ENCODE results near the gene SS18L1. TPM values are rescaled to one million over a fixed set of nuclear protein-coding genes. Genes with fewer than 3 reads are reported as not detected.
A peak's percentile ranks its signal among the peaks of the same experiment; 100 is the strongest.

The SS18L1 gene
- total RNA-seq, 4 donors from 2014 or later: 14.7 to 23.2 (median 22.1) TPM

- in situ Hi-C loops (cut with MboI; ENCODE audit: low pct_ligation_motif_present in 1 of 4, low pct_unique_long_range_greater_than_20kb in 1 of 4, low sequenced_read_pairs in 3 of 4) (loop anchor here in 2 of 4 donors (10.0 kb wide), 1 partner anchor 59 kb away; the partner anchor contains the start of gene TAF4 (in 2 of the 2)), intact Hi-C loops (cut with DNase I; ENCODE audit: low total_unique reads) (loop anchor here (5.0 kb wide), 1 partner anchor 56 kb away; the partner anchor contains the start of gene TAF4)
- WGBS, 2 donors (ENCODE audit: low coverage in 1 of 2): 33% methylated on average over 19 of the region's 19 CpGs; no CpG with 5 or more reads in 1 of the 2 donors
Observed at GRCh38 chr20:62123450-62124118, 20.0 kb upstream of the SS18L1 start.

DNA sequence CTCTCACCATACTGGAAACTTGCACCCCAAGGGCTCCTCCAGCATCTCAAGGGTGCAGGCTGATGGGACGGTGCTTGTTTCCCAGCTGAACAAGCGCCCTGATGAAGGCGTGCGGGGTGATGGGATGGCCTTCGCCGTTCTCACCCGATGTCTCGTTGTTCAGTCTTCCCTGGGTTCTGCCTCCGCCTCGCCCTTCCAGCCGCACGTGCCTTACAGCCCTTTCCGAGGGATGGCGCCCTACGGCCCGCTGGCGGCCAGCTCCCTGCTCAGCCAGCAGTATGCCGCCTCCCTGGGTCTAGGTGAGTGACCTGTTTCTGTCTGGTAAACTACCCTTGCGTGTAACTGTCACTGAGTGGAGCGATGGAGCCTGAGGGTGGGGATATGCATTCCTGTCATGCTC lies 17.4 kb upstream of the SS18L1 start:
- in situ Hi-C loops (cut with MboI; ENCODE audit: low pct_ligation_motif_present in 1 of 4, low pct_unique_long_range_greater_than_20kb in 1 of 4, low sequenced_read_pairs in 3 of 4): loop anchor here in 2 of 4 donors (10.0 kb wide), 1 partner anchor 61 kb away; the partner anchor contains the start of gene TAF4 (in 2 of the 2)
- peaks cover 0 to 59% (median 14%) of the 10 kb centered on the region in 4 donors for H3K36me3 ChIP-seq
- no peak overlapping the region for H3K27ac ChIP-seq
- 96 to 100% methylated on average over 1 to 20 of the region's 20 CpGs for WGBS, 2 donors (ENCODE audit: low coverage in 1 of 2)
- intact Hi-C loops (cut with DNase I; ENCODE audit: low total_unique reads): no loop called here
- DNase-seq: no peak
- H3K9me3 ChIP-seq: no peaks in the 10 kb centered on the region
- no peak for TF ChIP-seq CTCF (IDR thresholded peaks at IDR 0.05)
- TF ChIP-seq POLR2AphosphoS5 (IDR thresholded peaks at IDR 0.05): no peak
- TF ChIP-seq POLR2A (IDR thresholded peaks at IDR 0.05): no peak
- no peak for TF ChIP-seq EP300 (IDR thresholded peaks at IDR 0.05; ENCODE audit: low read depth)
- H3K4me1 ChIP-seq: peaks cover 11 to 15% (median 14%) of the 10 kb centered on the region in 4 donors
- H3K4me3 ChIP-seq: no peak overlapping the region
- H3K27me3 ChIP-seq: no peaks in the 10 kb centered on the region

More at GRCh38 chr20:62123450-62124118, 20.0 kb upstream of the SS18L1 start:
- Histone ChIP-seq H3K27ac (peak overlapping the region; percentile 80 to 97 (median 93)), H3K9me3 (no peaks in the 10 kb centered on the region), H3K4me3 (peak overlapping the region; percentile 61 to 96 (median 74)), H3K4me1 (peaks cover 11 to 25% (median 23%) of the 10 kb centered on the region in 4 donors), H3K27me3 (no peaks in the 10 kb centered on the region), H3K36me3 (peaks cover 0 to 33% (median 7%) of the 10 kb centered on the region in 4 donors)
- no peak for DNase-seq
- TF ChIP-seq POLR2AphosphoS5 (IDR thresholded peaks at IDR 0.05) (peak in 1 of 3 donors; percentile 22), EP300 (IDR thresholded peaks at IDR 0.05; ENCODE audit: low read depth) (no peak)

DNA sequence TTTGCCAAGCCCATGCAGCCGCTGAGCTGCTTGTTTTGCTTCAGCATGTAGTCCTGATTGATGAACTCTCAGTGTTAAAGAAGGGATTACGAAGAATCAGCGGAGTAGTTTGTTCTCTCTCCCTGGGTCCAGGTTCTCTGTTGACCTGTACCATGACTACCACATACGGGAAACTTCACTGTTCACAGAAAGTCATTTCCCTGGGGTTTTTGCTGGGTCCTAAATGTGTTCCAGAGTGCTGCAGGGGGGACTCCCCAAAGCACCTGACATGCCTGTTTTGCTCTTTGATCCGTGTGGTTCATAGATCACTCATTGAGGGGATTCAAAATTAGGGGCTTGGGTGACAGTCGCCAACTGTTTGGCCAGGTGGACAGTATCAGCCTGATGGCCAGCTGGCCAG lies 15.8 kb upstream of the SS18L1 start:
- WGBS, 2 donors (ENCODE audit: low coverage in 1 of 2): 94% methylated on average over 6 of the region's 6 CpGs; no CpG with 5 or more reads in 1 of the 2 donors
- peaks cover 0 to 69% (median 21%) of the 10 kb centered on the region in 4 donors for H3K36me3 ChIP-seq
- H3K27ac ChIP-seq: no peak overlapping the region
- DNase-seq: no peak
- no peak overlapping the region for H3K4me3 ChIP-seq
- intact Hi-C loops (cut with DNase I; ENCODE audit: low total_unique reads) (no loop called here), in situ Hi-C loops (cut with MboI; ENCODE audit: low pct_ligation_motif_present in 1 of 4, low pct_unique_long_range_greater_than_20kb in 1 of 4, low sequenced_read_pairs in 3 of 4) (loop anchor here in 2 of 4 donors (10.0 kb wide), 1 partner anchor 63 kb away; the partner anchor contains the start of gene TAF4 (in 2 of the 2))
- TF ChIP-seq CTCF (IDR thresholded peaks at IDR 0.05) (no peak), POLR2AphosphoS5 (IDR thresholded peaks at IDR 0.05) (no peak), POLR2A (IDR thresholded peaks at IDR 0.05) (no peak), EP300 (IDR thresholded peaks at IDR 0.05; ENCODE audit: low read depth) (no peak)
- peaks cover 10 to 15% (median 12%) of the 10 kb centered on the region in 4 donors for H3K4me1 ChIP-seq
- no peaks in the 10 kb centered on the region for H3K27me3 ChIP-seq
- H3K9me3 ChIP-seq: no peaks in the 10 kb centered on the region

- in situ Hi-C loops (cut with MboI; ENCODE audit: low pct_ligation_motif_present in 1 of 4, low pct_unique_long_range_greater_than_20kb in 1 of 4, low sequenced_read_pairs in 3 of 4) (loop anchor here in 2 of 4 donors (10.0 kb wide), 1 partner anchor 64 kb away; the partner anchor contains the start of gene TAF4 (in 2 of the 2)), intact Hi-C loops (cut with DNase I; ENCODE audit: low total_unique reads) (no loop called here)
- no peaks in the 10 kb centered on the region for H3K27me3 ChIP-seq
- no peak overlapping the region for H3K27ac ChIP-seq
- TF ChIP-seq EP300 (IDR thresholded peaks at IDR 0.05; ENCODE audit: low read depth) (no peak), CTCF (IDR thresholded peaks at IDR 0.05) (no peak), POLR2AphosphoS5 (IDR thresholded peaks at IDR 0.05) (no peak), POLR2A (IDR thresholded peaks at IDR 0.05) (no peak)
- no peak overlapping the region for H3K4me3 ChIP-seq
- 88 to 94% methylated on average over 5 to 6 of the region's 6 CpGs for WGBS, 2 donors (ENCODE audit: low coverage in 1 of 2)
- DNase-seq: no peak
- peaks cover 0 to 69% (median 21%) of the 10 kb centered on the region in 4 donors for H3K36me3 ChIP-seq
- H3K9me3 ChIP-seq: no peaks in the 10 kb centered on the region
- peaks cover 4 to 10% (median 8%) of the 10 kb centered on the region in 4 donors for H3K4me1 ChIP-seq
Observed at GRCh38 chr20:62128502-62128901, 15.1 kb upstream of the SS18L1 start.
